ENCODE results near the gene KCNJ15. TPM values are rescaled to one million over a fixed set of nuclear protein-coding genes. Genes with fewer than 3 reads are reported as not detected.

The KCNJ15 gene
- 10.2 and 36.9 TPM in 2 replicates for total RNA-seq

GRCh38 chr21:38256599-38257302 is at the start of gene KCNJ15:
TSS of gene KCNJ15 (plus strand) at chr21:38256991. CDS start at chr21:38299262, 42,271 bp downstream.

Other genes starting within 250 kb of the KCNJ15 start
- gene ERG, start 241.5 kb downstream of the KCNJ15 start, total RNA-seq = under 0.01 and 0.24 TPM in 2 replicates

Data from tracheal epithelial cell (primary cell).